ENCODE measurements around the gene SHMT2. TPM values are rescaled to one million over a fixed set of nuclear protein-coding genes. Genes with fewer than 3 reads are reported as not detected.
A peak's percentile ranks its signal among the peaks of the same experiment; 100 is the strongest.

Gene SHMT2
- total RNA-seq, 1 donor from 2014 or later, result 90.2 TPM

- Histone ChIP-seq H2AFZ (replicated peaks) (no peak overlapping the region), H3K4me1 (peaks cover 63% of the 10 kb centered on the region), H3K27me3 (peaks cover 100% of the 10 kb centered on the region), H3K27ac (no peak overlapping the region), H3K4me3 (peak overlapping the region; percentile 43), H3K9ac (no peak overlapping the region), H3K79me2 (ENCODE audit: low read depth) (no peaks in the 10 kb centered on the region), H3F3A (ENCODE audit: low read depth) (peaks cover 64% of the 10 kb centered on the region), H4K20me1 (ENCODE audit: low read depth) (peaks cover 67% of the 10 kb centered on the region), H3K4me2 (peak overlapping the region; percentile 90), H3K36me3 (no peaks in the 10 kb centered on the region), H3K9me3 (ENCODE audit: low read depth) (no peaks in the 10 kb centered on the region)
- DNase-seq (ENCODE audit: low spot score), result peak; percentile 62
- peaks cover 2% of the 10 kb centered on the region for H3K36me3 Mint-ChIP-seq
- H3K27ac Mint-ChIP-seq, result no peak overlapping the region
- H3K9me3 Mint-ChIP-seq, result peaks cover 9% of the 10 kb centered on the region
- TF ChIP-seq CTCF (IDR thresholded peaks at IDR 0.05) (no peak), EZH2 (IDR thresholded peaks at IDR 0.05) (no peak), EZH2phosphoT487 (IDR thresholded peaks at IDR 0.05) (no peak)
- peaks cover 85% of the 10 kb centered on the region for H3K27me3 Mint-ChIP-seq (ENCODE audit: insufficient read depth, low read depth)
- peak overlapping the region; percentile 76 for H3K4me3 Mint-ChIP-seq
- H3K4me1 Mint-ChIP-seq, result peaks cover 43% of the 10 kb centered on the region
Observed at GRCh38 chr12:57219993-57220754, 9.3 kb upstream of the SHMT2 start.

GRCh38 chr12:57220770-57221168, 8.7 kb upstream of the SHMT2 start:
- Mint-ChIP-seq H3K4me1 (peaks cover 41% of the 10 kb centered on the region), H3K4me3 (peak overlapping the region; percentile 76), H3K27ac (no peak overlapping the region), H3K27me3 (ENCODE audit: insufficient read depth, low read depth) (peaks cover 84% of the 10 kb centered on the region), H3K9me3 (peaks cover 9% of the 10 kb centered on the region), H3K36me3 (peaks cover 2% of the 10 kb centered on the region)
- Histone ChIP-seq H3K4me2 (peak overlapping the region; percentile 90), H3K4me3 (peak overlapping the region; percentile 43), H3K27ac (no peak overlapping the region), H4K20me1 (ENCODE audit: low read depth) (peaks cover 67% of the 10 kb centered on the region), H3K9me3 (ENCODE audit: low read depth) (no peaks in the 10 kb centered on the region), H3K27me3 (peaks cover 100% of the 10 kb centered on the region), H3F3A (ENCODE audit: low read depth) (peaks cover 58% of the 10 kb centered on the region), H3K4me1 (peaks cover 61% of the 10 kb centered on the region), H3K36me3 (no peaks in the 10 kb centered on the region), H2AFZ (replicated peaks) (no peak overlapping the region), H3K79me2 (ENCODE audit: low read depth) (no peaks in the 10 kb centered on the region), H3K9ac (no peak overlapping the region)
- DNase-seq (ENCODE audit: low spot score), result no peak
- TF ChIP-seq CTCF (IDR thresholded peaks at IDR 0.05), result no peak
- TF ChIP-seq EZH2 (IDR thresholded peaks at IDR 0.05), result no peak
- no peak for TF ChIP-seq EZH2phosphoT487 (IDR thresholded peaks at IDR 0.05)

GRCh38 chr12:57221169-57221917, 8.2 kb upstream of the SHMT2 start:
- Histone ChIP-seq H3K4me2 (peak overlapping the region; percentile 54), H3K79me2 (ENCODE audit: low read depth) (no peaks in the 10 kb centered on the region), H3F3A (ENCODE audit: low read depth) (peaks cover 56% of the 10 kb centered on the region), H3K9me3 (ENCODE audit: low read depth) (no peaks in the 10 kb centered on the region), H3K4me3 (no peak overlapping the region), H3K36me3 (no peaks in the 10 kb centered on the region), H3K4me1 (peaks cover 59% of the 10 kb centered on the region), H3K27me3 (peaks cover 100% of the 10 kb centered on the region), H4K20me1 (ENCODE audit: low read depth) (peaks cover 66% of the 10 kb centered on the region), H3K9ac (no peak overlapping the region), H2AFZ (replicated peaks) (no peak overlapping the region), H3K27ac (no peak overlapping the region)
- peak overlapping the region; percentile 76 for H3K4me3 Mint-ChIP-seq
- H3K9me3 Mint-ChIP-seq, result peaks cover 9% of the 10 kb centered on the region
- peaks cover 85% of the 10 kb centered on the region for H3K27me3 Mint-ChIP-seq (ENCODE audit: insufficient read depth, low read depth)
- peaks cover 2% of the 10 kb centered on the region for H3K36me3 Mint-ChIP-seq
- H3K27ac Mint-ChIP-seq, result no peak overlapping the region
- peaks cover 42% of the 10 kb centered on the region for H3K4me1 Mint-ChIP-seq
- no peak for DNase-seq (ENCODE audit: low spot score)
- TF ChIP-seq EZH2 (IDR thresholded peaks at IDR 0.05), result peak; percentile 52
- TF ChIP-seq CTCF (IDR thresholded peaks at IDR 0.05), result no peak
- peak; percentile 26 for TF ChIP-seq EZH2phosphoT487 (IDR thresholded peaks at IDR 0.05)
